Activated CD4-positive, alpha-beta T cell treated with anti-CD3 and anti-CD28 coated beads for 36 hours (primary cell): ENCODE data around the gene MORN1. TPM values are rescaled to one million over a fixed set of nuclear protein-coding genes. Genes with fewer than 3 reads are reported as not detected.

Experiments used
- ATAC-seq: fragments of 200-7000 bp; cut with Tn5 transposase; one replicate; pipeline ENCODE4 v1.10.0; 2021; ENCODE audit warnings: mild to moderate bottlenecking, moderate library complexity
- CTCF ChIA-PET: fragments of 350-600 bp; sonication (Branson Sonifier 250); formaldehyde crosslinking; loops from one replicate; lab custom pipeline; 2021; ENCODE audit warnings: antibody characterized with exemption; lab: Charles Lee
- POLR2A ChIA-PET: fragments of 350-600 bp; sonication (Branson Sonifier 250); formaldehyde crosslinking; loops from one replicate; lab custom pipeline; 2021; ENCODE audit warnings: antibody characterized with exemption, inconsistent platforms; lab: Charles Lee
- DNase-seq: peaks from one replicate; pipeline ENCODE4 v3.0.0-alpha.2; 2020
- H3K27ac Mint-ChIP-seq: one replicate; pipeline ENCODE4 v1.8.0; 2021; ENCODE audit warnings: mixed read lengths
- H3K27me3 Mint-ChIP-seq: one replicate; pipeline ENCODE4 v1.8.0; 2021; ENCODE audit warnings: mixed read lengths
- H3K36me3 Mint-ChIP-seq: one replicate; pipeline ENCODE4 v1.8.0; 2021; ENCODE audit warnings: low read depth, mixed read lengths
- H3K4me1 Mint-ChIP-seq: one replicate; pipeline ENCODE4 v1.8.0; 2021; ENCODE audit warnings: mixed read lengths
- H3K4me3 Mint-ChIP-seq: one replicate; pipeline ENCODE4 v1.8.0; 2021; ENCODE audit warnings: mild to moderate bottlenecking, moderate library complexity, mixed read lengths
- H3K9me3 Mint-ChIP-seq: one replicate; pipeline ENCODE4 v1.8.0; 2021; ENCODE audit warnings: low read depth, mixed read lengths
- intact Hi-C, 2 experiments: fragments of 100-400 bp; cut with DNase I in 1 of 2; cut with micrococcal nuclease in 1 of 2; formaldehyde crosslinking; loops; one replicate each; pipeline versions ENCODE4 v1.14.2 to v1.15.1; 2022 to 2024; cut with DNase I, micrococcal nuclease
- total RNA-seq, 2 experiments: library from RNA; stranded (reverse); gene quantifications; one replicate each; pipeline ENCODE4 v1.2.3, GENCODE V29; 2021

MORN1 gene
- total RNA-seq, 2 experiments from 2014 or later, result 5.1 to 6.1 TPM

- ATAC-seq, result no peak
- ChIA-PET POLR2A (no interaction called here), CTCF (no interaction called here)
- intact Hi-C loops, result no loop called here
- no peaks in the 10 kb centered on the region for H3K27me3 Mint-ChIP-seq
- DNase-seq, result no peak
- H3K36me3 Mint-ChIP-seq, result peaks cover 43% of the 10 kb centered on the region
- H3K4me1 Mint-ChIP-seq, result peaks cover 5% of the 10 kb centered on the region
- H3K9me3 Mint-ChIP-seq, result no peaks in the 10 kb centered on the region
- no peak overlapping the region for H3K27ac Mint-ChIP-seq
- no peak overlapping the region for H3K4me3 Mint-ChIP-seq
Observed at GRCh38 chr1:2404890-2405511, 13.6 kb upstream of the MORN1 start.

GRCh38 chr1:2404142-2404889 is 13.0 kb upstream of the MORN1 start:
- CTCF ChIA-PET, result interaction anchor here (0.8 kb wide), 1 partner anchor 229 kb away, joined by 3 read pairs; no protein-coding TSS in a partner anchor
- intact Hi-C loops, result no loop called here

GRCh38 chr1:2403273-2403672 is 11.9 kb upstream of the MORN1 start:
- no peak overlapping the region for H3K27ac Mint-ChIP-seq
- ChIA-PET POLR2A (no interaction called here), CTCF (interaction anchor here (1.0 kb wide), 1 partner anchor 145 kb away, joined by 3 read pairs; no protein-coding TSS in a partner anchor)
- H3K4me3 Mint-ChIP-seq, result no peak overlapping the region
- no peaks in the 10 kb centered on the region for H3K9me3 Mint-ChIP-seq
- H3K27me3 Mint-ChIP-seq, result no peaks in the 10 kb centered on the region
- peaks cover 5% of the 10 kb centered on the region for H3K4me1 Mint-ChIP-seq
- intact Hi-C loops, result no loop called here
- peaks cover 48% of the 10 kb centered on the region for H3K36me3 Mint-ChIP-seq
- no peak for DNase-seq
- ATAC-seq, result no peak

More at GRCh38 chr1:2404142-2404889, 13.0 kb upstream of the MORN1 start:
- no peak for ATAC-seq
- peaks cover 5% of the 10 kb centered on the region for H3K4me1 Mint-ChIP-seq
- no peak for DNase-seq
- peaks cover 46% of the 10 kb centered on the region for H3K36me3 Mint-ChIP-seq
- no peak overlapping the region for H3K27ac Mint-ChIP-seq
- no peaks in the 10 kb centered on the region for H3K27me3 Mint-ChIP-seq
- POLR2A ChIA-PET, result no interaction called here
- H3K9me3 Mint-ChIP-seq, result no peaks in the 10 kb centered on the region
- H3K4me3 Mint-ChIP-seq, result no peak overlapping the region

GRCh38 chr1:2402420-2402819 is 11.1 kb upstream of the MORN1 start:
- CTCF ChIA-PET, result interaction anchor here (1.0 kb wide), 1 partner anchor 146 kb away, joined by 3 read pairs; no protein-coding TSS in a partner anchor
- Mint-ChIP-seq H3K4me1 (peaks cover 5% of the 10 kb centered on the region), H3K4me3 (no peak overlapping the region), H3K36me3 (peaks cover 45% of the 10 kb centered on the region), H3K27ac (peak overlapping the region; percentile 37), H3K27me3 (no peaks in the 10 kb centered on the region), H3K9me3 (no peaks in the 10 kb centered on the region)
- POLR2A ChIA-PET, result no interaction called here
- no peak for ATAC-seq
- intact Hi-C loops, result no loop called here
- no peak for DNase-seq

GRCh38 chr1:2400950-2401649 is 9.7 kb upstream of the MORN1 start:
- Mint-ChIP-seq H3K27ac (no peak overlapping the region), H3K36me3 (peaks cover 54% of the 10 kb centered on the region), H3K27me3 (no peaks in the 10 kb centered on the region), H3K4me1 (peaks cover 6% of the 10 kb centered on the region), H3K4me3 (no peak overlapping the region), H3K9me3 (no peaks in the 10 kb centered on the region)
- ATAC-seq (no peak), DNase-seq (no peak)
- ChIA-PET CTCF (interaction anchor here (0.8 kb wide), 1 partner anchor 379 kb away, joined by 3 read pairs; no protein-coding TSS in a partner anchor), POLR2A (no interaction called here)
- intact Hi-C loops, result no loop called here

- Mint-ChIP-seq H3K27ac (no peak overlapping the region), H3K4me1 (peaks cover 6% of the 10 kb centered on the region), H3K27me3 (no peaks in the 10 kb centered on the region), H3K4me3 (no peak overlapping the region), H3K9me3 (no peaks in the 10 kb centered on the region), H3K36me3 (peaks cover 58% of the 10 kb centered on the region)
- intact Hi-C loops, result no loop called here
- ATAC-seq (peak; percentile 38), DNase-seq (no peak)
- ChIA-PET CTCF (no interaction called here), POLR2A (no interaction called here)
Observed at GRCh38 chr1:2400576-2400909, 9.2 kb upstream of the MORN1 start.

GRCh38 chr1:2399890-2400575 is 8.7 kb upstream of the MORN1 start:
- intact Hi-C loops, result no loop called here
- no peak overlapping the region for H3K4me3 Mint-ChIP-seq
- peaks cover 59% of the 10 kb centered on the region for H3K36me3 Mint-ChIP-seq
- no peak for DNase-seq
- no peak for ATAC-seq
- H3K9me3 Mint-ChIP-seq, result no peaks in the 10 kb centered on the region
- peaks cover 8% of the 10 kb centered on the region for H3K4me1 Mint-ChIP-seq
- ChIA-PET POLR2A (no interaction called here), CTCF (no interaction called here)
- no peak overlapping the region for H3K27ac Mint-ChIP-seq
- H3K27me3 Mint-ChIP-seq, result no peaks in the 10 kb centered on the region

- H3K4me3 Mint-ChIP-seq, result no peak overlapping the region
- H3K9me3 Mint-ChIP-seq, result no peaks in the 10 kb centered on the region
- ChIA-PET POLR2A (no interaction called here), CTCF (no interaction called here)
- peaks cover 62% of the 10 kb centered on the region for H3K36me3 Mint-ChIP-seq
- peaks cover 17% of the 10 kb centered on the region for H3K4me1 Mint-ChIP-seq
- DNase-seq (no peak), ATAC-seq (no peak)
- no peaks in the 10 kb centered on the region for H3K27me3 Mint-ChIP-seq
- intact Hi-C loops, result no loop called here
- peak overlapping the region; percentile 44 for H3K27ac Mint-ChIP-seq
Observed at GRCh38 chr1:2398871-2399270, 7.5 kb upstream of the MORN1 start.

GRCh38 chr1:2397007-2397679 is 5.8 kb upstream of the MORN1 start:
- peaks cover 35% of the 10 kb centered on the region for H3K4me1 Mint-ChIP-seq
- POLR2A ChIA-PET, result no interaction called here
- H3K4me3 Mint-ChIP-seq, result no peak overlapping the region
- H3K9me3 Mint-ChIP-seq, result no peaks in the 10 kb centered on the region
- H3K27me3 Mint-ChIP-seq, result no peaks in the 10 kb centered on the region
- ATAC-seq (no peak), DNase-seq (no peak)
- intact Hi-C loops, result no loop called here
- no peak overlapping the region for H3K27ac Mint-ChIP-seq
- CTCF ChIA-PET, result interaction anchor here (0.9 kb wide), 1 partner anchor 26 kb away, joined by 3 read pairs; no protein-coding TSS in a partner anchor
- peaks cover 62% of the 10 kb centered on the region for H3K36me3 Mint-ChIP-seq

GRCh38 chr1:2396476-2396875 is 5.1 kb upstream of the MORN1 start:
- Mint-ChIP-seq H3K27ac (no peak overlapping the region), H3K36me3 (peaks cover 56% of the 10 kb centered on the region), H3K9me3 (no peaks in the 10 kb centered on the region), H3K4me1 (peaks cover 35% of the 10 kb centered on the region), H3K27me3 (no peaks in the 10 kb centered on the region), H3K4me3 (no peak overlapping the region)
- ATAC-seq (no peak), DNase-seq (no peak)
- ChIA-PET POLR2A (no interaction called here), CTCF (interaction anchor here (0.6 to 1.0 kb wide), 3 partner anchors 15 to 398 kb away, joined by 3 to 5 read pairs (median 3); no protein-coding TSS in a partner anchor)
- intact Hi-C loops, result no loop called here

GRCh38 chr1:2396059-2396458 is 4.7 kb upstream of the MORN1 start:
- no peak overlapping the region for H3K4me3 Mint-ChIP-seq
- peaks cover 54% of the 10 kb centered on the region for H3K36me3 Mint-ChIP-seq
- ATAC-seq, result no peak
- no peaks in the 10 kb centered on the region for H3K9me3 Mint-ChIP-seq
- POLR2A ChIA-PET, result no interaction called here
- DNase-seq, result no peak
- intact Hi-C loops, result no loop called here
- CTCF ChIA-PET, result interaction anchor here (0.6 to 1.0 kb wide), 2 partner anchors 14 to 398 kb away, joined by 3 to 5 read pairs; no protein-coding TSS in a partner anchor
- no peaks in the 10 kb centered on the region for H3K27me3 Mint-ChIP-seq
- H3K27ac Mint-ChIP-seq, result no peak overlapping the region
- peaks cover 35% of the 10 kb centered on the region for H3K4me1 Mint-ChIP-seq
